AG04449 (cell line): ENCODE measurements around the gene RNGTT.
"Not testable (repeated sequence)": the region's sequence is repeated elsewhere in the genome, so short reads cannot be mapped to it uniquely, and the experiment has no call there.

Experiments
- CTCF ChIA-PET: fragments of 350-600 bp; formaldehyde crosslinking; extraction: SDS; loops from one replicate; lab custom pipeline; 2021; ENCODE audit warnings: antibody characterized with exemption; lab: Yijun Ruan, JAX
- POLR2A ChIA-PET: fragments of 400-600, 350-600 bp; formaldehyde crosslinking; extraction: SDS; loops from one replicate; lab custom pipeline; 2020; ENCODE audit warnings: antibody characterized with exemption, inconsistent platforms; lab: Yijun Ruan, JAX
- DNase-seq: peaks from one replicate; pipeline ENCODE4 v3.0.0-alpha.2; 2010; ENCODE audit warnings: low read depth, low spot score
- H3K4me3 ChIP-seq: 2 replicates; pipeline ENCODE4 v1.5.1; 2011; ENCODE audit warnings: low read depth, mild to moderate bottlenecking, control low read depth, low read length
- CTCF ChIP-seq: IDR thresholded peaks from one replicate; pipeline ENCODE4 v1.5.1; 2011; ENCODE audit warnings: mild to moderate bottlenecking, moderate library complexity, low read length, control low read depth, inconsistent platforms; ENCODE audit not compliant: insufficient read depth; ENCODE audit errors: missing control alignments

Gene RNGTT

GRCh38 chr6:88910922-88911778, 52.3 kb downstream of the RNGTT start:
- ChIA-PET POLR2A (no interaction called here), CTCF (interaction anchor here (0.8 to 1.0 kb wide), 2 partner anchors 8 to 40 kb away, joined by 3 read pairs; no protein-coding TSS in a partner anchor)
- no peak overlapping the region for H3K4me3 ChIP-seq
- no peak for DNase-seq
- no peak for TF ChIP-seq CTCF

- no peak for DNase-seq
- no peak overlapping the region for H3K4me3 ChIP-seq
- ChIA-PET CTCF (interaction anchor here (1.1 kb wide), 1 partner anchor 10 kb away, joined by 3 read pairs; no protein-coding TSS in a partner anchor), POLR2A (no interaction called here)
- TF ChIP-seq CTCF = no peak
Measured at GRCh38 chr6:88908598-88909548, 54.5 kb downstream of the RNGTT start.

GRCh38 chr6:88907148-88907547, 56.3 kb downstream of the RNGTT start:
- H3K4me3 ChIP-seq, POLR2A ChIA-PET, DNase-seq, CTCF ChIA-PET: not testable (repeated sequence)

- CTCF ChIA-PET = interaction anchor here (0.6 to 0.8 kb wide), 2 partner anchors 9 to 15 kb away, joined by 3 to 4 read pairs; no protein-coding TSS in a partner anchor
- no peak for DNase-seq
- no peak overlapping the region for H3K4me3 ChIP-seq
- POLR2A ChIA-PET = interaction anchor here (0.7 kb wide), 1 partner anchor 52 kb away, joined by 3 read pairs; no protein-coding TSS in a partner anchor
- no peak for TF ChIP-seq CTCF
Measured at GRCh38 chr6:88899569-88900316, 63.7 kb downstream of the RNGTT start.

GRCh38 chr6:88895911-88896310, 67.5 kb downstream of the RNGTT start:
- ChIA-PET POLR2A (no interaction called here), CTCF (no interaction called here)
- no peak overlapping the region for H3K4me3 ChIP-seq
- TF ChIP-seq CTCF = no peak
- no peak for DNase-seq
